HG03280 (cell line): ENCODE data around the gene HMCN2.
"Not testable (repeated sequence)": the region's sequence is repeated elsewhere in the genome, so short reads cannot be mapped to it uniquely, and the experiment has no call there.

Source experiments
- ATAC-seq: cut with Tn5 transposase; IDR thresholded peaks from one replicate; pipeline ENCODE4 v1.9.1; 2021; ENCODE audit warnings: mild to moderate bottlenecking, moderate library complexity; ENCODE audit not compliant: unreplicated experiment

HMCN2 gene

DNA sequence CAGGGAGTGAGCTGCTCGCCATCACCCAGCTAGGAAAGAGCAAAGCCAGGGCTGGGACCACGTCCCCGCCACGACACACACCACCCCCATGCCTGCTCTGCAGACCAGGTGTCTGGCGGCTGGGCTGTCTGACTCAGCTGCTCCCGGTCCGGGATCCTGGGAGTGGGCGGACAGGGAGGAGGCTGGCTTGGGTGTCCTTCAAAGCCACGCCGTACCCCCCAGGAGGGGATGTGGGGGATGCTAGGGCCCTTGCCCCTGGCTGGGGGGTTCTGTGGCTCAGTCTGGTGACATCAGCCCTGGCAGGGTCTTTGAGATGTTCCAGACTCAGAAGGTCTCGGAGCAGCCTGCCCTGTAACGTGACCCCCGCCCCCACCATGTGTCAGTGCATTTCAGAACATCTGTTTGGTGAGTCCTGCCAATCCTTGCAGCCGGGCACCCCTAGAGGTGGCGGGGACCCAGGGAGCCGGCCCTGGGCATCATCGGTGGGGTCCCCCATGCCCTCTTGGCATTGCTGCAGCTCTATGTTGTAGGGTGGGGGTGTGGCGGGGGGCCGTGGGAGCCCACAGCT, 62.3 kb downstream of the HMCN2 start:
- ATAC-seq: no peak

DNA sequence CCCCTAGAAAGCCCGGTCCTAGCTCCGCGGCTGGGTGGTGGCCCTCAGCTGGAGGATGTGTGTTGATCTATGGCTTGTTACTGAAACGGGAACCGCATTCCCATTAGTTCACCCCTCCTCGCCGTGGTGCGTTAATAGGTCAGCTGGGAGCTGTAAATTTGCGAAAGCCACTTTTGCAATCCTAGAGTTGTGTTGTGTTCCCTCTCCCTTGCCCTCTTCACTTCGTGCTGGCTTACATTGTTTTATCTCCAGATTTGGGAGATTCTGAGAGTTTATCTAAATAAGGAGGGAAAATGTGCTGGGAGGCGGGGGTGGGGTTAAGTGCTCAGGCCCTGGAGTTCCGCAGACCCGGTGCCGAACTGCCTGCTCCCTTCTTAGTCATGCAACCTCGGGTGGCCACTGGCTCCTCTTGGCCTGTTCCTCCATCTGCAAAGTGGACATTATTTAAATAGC, 62.8 kb downstream of the HMCN2 start:
- ATAC-seq: no peak

DNA sequence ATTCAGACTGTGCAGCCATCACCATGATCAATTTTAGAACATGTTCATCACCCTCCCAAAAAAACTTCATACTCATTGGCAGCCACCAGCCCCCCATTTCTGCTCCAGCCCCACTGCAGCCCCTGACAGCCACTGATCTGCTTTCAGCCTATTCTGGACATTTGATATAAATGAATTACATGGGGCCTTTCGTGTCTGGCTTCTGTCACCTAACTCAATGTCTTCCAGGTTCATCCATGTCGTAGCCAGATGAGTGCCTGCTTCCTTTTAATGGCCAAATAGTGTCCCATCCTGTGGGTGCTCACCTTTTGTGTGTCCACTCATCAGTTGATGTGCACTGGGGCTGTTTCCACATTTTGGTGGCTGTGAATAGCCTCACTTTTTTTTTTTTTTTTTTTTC, 63.5 kb downstream of the HMCN2 start:
- no peak for ATAC-seq

DNA sequence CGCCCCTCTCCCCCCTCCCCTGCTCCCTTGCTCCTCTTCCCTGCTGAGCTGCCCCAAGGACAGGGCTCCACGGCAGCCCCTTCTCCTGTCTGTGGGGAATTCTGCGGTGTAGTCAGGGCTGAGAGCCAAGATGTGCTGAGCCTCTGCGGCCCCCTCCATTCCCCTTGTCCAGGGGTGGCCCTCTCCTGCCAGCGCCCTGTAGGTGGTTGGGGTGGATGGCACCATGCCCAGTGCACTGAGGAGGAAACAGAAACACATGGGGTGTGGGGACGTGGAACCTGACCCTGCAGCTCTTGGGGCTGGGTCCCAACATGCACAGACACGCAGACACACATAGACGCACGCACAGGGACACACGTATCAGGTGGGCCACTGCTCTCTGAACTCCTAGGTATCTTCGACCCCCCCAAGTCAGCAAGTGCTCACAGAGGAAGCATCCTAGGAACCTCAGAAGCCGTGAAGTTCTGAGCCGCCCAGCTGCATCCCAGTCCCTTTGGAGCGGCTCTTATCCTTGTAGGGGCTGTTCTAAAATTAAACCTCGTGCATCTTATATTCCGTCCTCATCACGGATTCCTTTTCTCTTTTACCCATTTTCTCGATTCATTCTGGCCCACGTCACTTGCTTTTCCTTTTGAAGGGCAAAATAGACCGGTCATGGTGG, 64.8 kb downstream of the HMCN2 start:
- ATAC-seq: no peak

DNA sequence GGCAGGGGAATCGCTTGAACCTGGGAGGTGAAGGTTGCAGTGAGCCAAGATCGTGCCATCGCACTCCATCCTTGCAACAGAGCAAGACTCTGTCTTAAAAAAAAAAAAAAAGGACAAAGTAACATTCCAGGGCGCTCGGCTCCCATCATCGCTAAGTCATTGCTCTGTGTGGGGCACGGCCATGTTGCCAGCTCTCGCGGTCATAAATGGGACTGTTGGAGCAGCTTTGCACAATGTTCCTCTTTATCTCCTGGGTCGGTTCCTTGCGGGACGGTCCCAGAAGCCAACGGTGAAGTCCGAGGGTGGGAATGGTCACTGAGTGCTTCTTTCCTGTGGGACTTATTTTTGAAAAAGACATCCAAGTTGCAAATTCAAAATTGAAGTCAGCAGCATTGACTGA, 65.5 kb downstream of the HMCN2 start:
- ATAC-seq: no peak

DNA sequence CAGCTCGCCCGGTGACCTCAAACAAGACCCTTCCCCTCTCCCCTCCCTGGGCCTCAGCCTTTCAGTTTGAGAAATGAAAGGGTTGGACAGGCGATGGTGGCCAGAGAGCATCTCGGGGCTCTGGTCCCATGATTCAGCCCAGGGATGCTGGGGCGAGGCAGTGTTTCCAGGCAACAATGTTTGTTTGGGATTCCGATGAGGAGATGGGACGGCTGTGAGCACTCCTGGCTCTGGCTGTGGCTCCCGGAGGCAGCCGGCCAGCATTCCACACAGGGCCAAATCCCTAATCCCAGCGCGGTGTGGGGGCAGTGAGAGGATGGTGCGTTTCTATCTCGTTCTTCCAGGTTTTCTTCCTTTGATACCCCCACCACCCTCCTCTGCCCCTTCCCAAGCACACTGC, 66.0 kb downstream of the HMCN2 start:
- no peak for ATAC-seq

DNA sequence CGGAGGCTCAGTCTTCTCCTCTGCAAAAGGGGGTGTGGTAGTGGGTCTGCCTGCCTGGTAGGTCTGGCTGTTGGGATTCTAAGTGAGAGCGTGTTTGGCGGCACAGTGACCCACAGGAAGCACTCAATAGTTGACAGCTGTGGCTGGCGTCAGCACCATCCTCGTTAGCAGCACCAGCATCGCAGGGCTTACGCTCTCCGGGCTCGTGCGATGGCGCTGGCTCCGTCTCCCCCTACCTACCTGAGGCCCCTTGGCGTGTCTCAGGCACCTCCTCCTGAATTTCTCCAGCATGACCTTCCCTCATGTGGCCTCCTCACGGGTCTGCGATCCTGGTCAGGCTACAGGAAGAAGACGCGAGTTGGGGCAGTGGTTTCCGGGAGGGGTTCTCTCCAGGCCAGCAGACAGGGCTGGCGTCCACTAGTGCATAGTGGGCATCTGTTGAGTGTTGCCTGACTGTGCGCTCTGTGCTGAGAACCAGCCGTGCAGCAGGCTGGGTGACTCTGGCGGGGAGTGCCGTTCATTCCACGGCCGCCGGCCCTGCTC, 66.9 kb downstream of the HMCN2 start:
- ATAC-seq: no peak

DNA sequence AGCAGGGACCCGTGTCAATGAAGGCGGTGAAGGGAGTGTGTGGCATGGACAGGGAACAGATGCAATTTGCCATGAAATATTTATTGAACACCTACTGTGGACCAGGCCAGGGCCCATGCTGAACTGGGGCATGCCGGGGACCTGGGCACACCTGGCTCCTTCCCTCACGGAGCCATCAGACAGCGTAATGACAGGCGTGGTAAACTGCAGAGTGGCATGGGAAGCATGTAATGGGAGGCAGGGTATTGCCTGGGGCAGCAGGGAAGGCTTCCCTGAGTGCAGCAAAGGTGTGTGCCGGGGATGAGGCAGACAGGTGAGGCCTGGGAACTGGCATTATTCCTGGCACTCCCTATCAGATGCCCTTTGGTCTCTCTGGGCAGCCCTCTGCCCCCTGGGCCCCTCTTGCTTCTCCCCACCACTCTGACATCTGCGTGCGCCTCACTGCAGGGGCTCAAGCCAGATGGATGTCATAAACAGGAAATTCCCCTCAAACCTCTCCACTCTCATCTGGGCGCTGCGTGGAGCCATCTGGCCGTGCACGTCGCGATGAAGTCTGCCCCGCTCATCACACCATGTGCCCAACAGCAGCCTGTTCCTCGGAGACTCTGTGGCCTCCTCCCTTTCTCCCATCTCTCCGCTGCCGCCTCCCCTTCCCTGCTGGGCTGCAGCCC, 67.6 kb downstream of the HMCN2 start:
- no peak for ATAC-seq

DNA sequence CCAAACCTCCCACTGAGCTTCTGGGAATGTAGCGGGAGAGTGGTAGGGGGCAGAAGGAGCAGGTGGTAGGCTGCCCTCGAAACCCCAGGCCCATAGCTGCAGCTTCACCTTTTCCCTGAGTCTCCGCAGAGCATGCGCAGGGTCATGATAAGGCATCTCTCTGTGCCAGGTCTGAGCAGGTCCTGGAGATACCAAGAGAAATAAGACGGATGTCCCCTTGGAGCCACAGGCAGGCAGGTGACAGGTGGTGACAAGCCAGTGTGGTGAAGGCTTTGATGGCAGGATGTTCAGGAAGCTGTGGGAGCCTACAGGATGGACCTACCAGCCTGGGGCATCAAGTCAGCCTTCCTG, 68.1 kb downstream of the HMCN2 start:
- ATAC-seq: no peak

DNA sequence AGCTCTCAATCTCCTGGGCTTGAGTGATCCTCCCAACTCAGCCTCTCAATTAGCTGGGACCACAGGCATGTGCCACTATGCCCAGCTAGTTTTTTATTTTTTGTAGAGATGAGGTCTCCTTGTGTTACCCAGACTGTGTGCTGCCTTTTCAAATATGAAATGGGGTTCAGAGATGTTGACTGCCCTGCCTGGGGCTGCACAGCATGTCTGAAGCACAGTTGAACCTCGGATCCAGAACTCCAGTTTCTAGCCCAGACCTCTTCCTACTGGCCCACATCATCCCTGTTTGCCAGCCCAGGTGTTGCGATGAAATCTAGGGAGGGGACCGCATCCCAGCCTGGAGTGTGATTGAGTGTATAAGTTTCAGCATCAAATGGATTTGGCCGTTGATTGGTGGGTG, 69.4 kb downstream of the HMCN2 start:
- no peak for ATAC-seq

DNA sequence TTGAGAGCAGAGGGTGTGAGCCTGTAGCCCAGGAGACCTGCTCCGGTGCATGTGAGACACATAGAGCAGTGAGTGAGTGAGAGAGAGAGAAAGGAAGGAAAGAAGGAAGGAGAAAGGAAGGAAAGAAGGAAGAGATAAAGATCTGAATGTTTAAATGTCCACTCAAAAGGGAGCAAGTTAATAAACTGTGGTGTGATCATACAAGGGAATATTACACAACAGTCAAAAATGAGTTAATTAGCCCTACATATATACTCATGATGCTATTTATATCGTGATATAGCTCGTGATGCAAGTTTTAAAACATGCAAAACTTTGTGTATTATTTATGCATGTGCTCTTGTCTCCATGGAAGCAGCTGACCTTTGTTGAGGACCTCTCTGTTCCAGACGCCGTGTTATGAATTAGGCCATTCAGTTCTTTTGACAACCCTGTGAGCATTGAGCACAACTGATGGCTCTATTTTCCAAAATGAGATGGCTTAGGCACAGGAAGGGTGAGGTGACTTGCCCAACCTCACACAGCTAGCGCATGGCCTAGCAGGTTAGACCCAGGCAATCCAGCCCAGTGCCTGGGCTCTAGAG, 70.6 kb downstream of the HMCN2 start:
- ATAC-seq: no peak

DNA sequence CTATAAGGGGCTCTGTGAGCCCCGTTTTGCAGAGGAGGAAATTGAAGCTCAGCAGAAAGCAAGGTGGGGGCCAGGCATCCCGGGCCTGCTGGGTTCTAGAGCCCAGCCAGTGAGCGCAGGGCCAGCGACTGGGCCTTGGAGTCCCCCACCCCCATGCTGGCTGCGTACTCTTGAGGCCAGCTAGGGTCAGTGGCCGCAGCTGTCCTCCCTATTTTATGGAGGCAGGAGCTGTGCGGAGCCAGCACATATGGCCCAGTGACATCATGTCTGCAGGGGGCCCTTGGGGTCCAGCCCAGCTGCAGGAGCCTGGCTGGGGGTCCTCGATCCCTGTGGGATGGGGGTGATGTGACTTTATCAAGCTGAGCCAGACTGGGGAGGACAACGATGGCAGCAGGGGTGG, 71.3 kb downstream of the HMCN2 start:
- no peak for ATAC-seq

DNA sequence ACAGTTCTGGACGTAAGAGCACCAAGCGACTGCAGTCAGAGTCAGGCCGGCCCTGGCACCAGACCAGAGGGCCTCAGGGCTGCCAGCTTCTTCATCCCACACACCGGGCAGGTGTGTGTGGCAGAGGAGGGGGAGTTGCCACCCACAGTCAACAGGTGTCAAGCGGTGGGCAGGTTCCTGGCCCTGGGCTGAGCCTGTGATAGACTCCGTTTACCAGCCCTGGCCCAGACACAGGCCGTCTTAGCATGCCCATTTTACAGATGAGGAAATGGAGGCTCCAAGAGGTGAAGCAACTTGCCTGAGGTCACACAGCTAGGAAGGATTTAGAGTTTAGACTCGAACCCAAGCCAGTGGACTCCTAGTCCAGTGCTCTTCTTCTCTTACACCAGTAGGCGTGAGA, 71.8 kb downstream of the HMCN2 start:
- ATAC-seq: no peak

DNA sequence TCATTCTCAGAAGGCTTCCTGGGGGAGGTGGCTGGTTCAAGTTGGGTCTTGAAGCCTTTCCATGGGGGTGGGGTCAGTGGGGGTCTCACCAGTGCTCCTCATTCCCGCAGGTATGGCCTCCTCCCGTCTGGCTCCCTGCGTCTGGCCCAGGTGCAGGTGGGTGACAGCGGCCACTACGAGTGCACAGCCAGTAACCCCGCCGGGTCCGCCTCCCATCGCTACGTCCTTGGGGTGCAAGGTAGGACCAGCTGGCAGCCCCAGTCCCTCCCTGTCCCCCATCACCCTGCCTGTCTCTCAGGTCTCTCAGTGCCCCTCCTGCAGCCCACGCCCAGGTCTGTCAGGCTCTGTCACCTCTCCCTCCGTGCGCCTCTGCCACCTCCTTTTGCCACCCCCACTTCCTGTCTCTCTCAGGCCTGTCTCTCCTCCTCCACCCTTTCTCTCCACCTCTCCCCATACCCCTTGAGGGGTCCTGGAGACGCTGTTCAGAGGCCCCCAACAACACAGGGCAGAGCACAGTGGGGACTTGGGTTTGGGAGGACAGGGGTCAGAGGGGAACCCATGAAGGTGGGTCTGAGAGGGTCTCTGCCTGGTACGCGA, 72.3 kb downstream of the HMCN2 start:
- no peak for ATAC-seq

DNA sequence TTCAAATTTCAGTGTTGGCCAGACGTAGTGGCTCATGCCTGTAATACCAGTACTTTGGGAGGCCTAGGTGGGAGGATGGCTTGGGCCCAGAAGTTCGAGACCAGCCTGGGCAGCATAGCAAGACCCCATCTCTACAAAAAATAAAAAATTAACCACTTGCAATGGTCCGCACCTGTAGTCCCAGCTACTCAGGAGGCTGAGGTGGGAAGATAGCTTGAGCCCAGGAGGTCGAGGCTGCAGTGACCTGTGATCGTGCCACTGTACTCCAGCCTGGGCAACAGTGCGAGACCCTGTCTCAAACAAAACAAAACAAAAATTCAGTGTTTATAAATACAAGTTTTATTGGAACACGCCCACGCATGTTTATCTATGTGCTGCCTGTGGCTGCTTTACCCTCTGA, 73.3 kb downstream of the HMCN2 start:
- ATAC-seq: not testable (repeated sequence)

DNA sequence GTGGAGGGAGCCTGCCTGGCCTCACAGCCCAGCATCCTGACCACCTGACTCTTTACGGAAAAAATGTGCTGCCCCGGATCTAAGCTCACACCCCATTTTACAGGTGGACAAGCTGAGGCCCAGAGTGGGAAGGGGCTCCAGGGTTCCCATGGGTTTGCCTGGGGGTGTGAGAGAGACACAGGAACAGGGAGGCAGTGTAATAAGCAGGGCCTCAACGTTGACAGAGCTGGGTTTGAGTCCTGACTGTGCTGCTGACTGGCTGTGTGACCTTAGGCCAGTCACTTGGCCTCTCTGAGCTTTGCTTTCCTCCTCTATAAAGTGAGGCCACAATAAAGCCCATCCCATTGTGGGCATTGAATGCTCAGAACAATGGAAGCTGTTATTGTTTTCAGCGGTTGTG, 73.7 kb downstream of the HMCN2 start:
- ATAC-seq: no peak

DNA sequence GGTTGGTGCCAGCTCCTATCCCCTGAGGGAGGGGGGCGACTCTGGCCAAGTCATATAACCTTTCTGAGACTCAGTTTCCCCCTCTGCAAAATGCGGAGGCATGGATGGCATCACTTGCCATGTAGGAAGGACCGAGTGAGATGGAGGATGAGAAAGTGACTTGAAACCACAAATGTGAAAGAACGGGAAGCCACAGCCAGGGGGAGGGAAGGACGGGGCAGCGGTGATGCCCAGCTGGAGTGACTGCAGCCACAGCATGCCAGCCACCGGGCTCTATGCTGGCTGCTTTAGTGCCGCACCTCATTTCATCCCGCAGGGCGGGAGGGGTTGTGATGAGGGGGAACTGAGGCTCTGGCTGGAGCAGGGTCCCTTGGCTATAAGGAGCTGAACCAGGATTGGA, 74.5 kb downstream of the HMCN2 start:
- ATAC-seq: no peak

DNA sequence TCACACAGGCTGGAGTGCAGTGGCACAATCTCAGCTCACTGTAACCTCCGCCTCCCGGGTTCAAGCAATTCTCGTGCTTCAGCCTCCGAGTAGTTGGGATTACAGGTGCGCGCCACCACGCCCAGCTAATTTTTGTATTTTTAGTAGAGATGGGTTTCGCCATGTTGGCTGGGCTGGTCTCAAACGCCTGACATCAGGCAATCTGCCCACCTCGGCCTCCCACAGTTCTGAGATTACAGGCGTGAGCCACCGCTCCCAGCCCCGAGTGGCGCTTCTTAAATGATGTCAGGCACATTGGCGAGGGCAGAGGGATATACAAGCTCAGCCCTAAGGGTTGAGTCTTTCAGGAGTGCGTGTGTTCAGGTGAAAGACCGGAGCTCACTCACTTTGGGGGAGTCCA, 75.0 kb downstream of the HMCN2 start:
- not testable (repeated sequence) for ATAC-seq

DNA sequence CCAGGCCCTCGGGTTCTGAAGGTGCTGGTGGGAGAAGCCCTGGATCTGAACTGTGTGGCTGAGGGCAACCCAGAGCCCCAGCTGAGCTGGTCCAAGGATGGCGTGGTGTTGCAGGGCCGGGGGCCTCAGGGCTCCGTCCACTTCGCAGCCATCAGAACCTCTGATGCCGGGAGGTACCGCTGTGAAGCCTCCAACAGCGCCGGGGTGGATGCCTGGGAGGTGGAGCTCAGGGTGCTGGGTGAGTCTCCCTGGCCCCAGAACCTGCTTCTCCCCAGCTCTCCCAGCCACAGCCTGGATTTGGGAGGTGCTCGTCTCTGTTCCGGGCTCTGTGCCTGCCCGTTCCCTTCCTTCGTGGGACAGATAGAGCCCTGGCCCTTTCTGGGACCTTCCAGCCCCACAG, 75.6 kb downstream of the HMCN2 start:
- no peak for ATAC-seq

DNA sequence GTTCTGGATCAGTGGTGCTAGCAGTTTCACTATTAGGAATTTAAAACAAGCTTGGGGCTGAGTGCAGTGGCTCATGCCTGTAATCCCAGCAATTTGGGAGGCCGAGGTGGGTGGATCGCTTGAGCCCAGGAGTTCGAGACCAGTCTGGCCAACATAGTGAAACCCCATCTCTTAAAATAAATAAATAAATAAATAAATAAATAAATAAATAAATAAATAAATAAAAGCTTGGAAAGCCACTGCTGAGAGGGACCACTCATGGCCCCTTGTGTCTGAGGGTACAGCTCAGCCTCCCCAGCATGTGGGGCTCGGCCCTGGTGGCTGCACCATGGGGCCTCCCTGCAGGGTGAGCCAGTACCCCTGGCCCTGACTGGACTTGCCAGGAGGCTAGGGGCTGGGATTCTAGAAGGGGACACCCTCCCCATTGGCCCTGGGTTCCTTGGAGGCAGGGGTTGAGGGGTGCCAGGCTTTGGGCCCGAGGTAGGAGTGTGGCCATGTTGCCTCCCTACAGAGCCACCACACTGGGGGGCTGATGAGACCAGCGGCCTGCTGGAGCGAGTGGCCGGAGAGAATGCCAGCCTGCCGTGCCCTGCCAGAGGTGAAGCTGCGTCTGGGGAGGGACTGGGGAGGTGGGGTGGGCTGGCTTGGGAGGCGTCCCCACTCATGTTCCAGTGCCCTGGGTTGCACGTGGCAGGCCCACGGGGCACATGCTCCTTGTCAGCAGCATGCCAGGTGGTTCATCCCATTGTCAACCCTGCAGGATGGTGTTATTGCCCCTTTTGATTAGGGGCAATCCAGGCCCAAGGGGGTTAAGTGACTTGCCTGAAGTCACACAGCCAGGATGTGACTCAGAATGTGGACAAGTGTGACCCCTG, 76.5 kb downstream of the HMCN2 start:
- ATAC-seq: no peak

DNA sequence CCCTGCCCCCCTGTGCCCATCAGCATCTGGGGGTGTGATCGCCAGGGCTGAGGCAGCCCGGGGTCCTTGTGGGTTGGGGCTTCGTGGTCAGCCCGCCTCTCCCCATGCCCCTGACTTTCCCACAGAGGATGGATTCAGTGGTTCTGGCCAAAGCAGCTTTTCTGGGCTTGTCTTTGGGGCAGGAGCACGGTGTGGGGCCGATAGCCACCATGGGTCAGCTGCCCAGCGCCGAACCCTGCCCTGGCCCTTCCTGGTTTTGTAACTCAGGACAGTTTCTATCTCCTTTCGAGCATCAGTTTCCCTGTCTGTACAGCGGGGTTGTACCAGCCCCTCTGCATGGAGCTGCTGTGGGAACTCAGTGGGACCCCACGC, 77.1 kb downstream of the HMCN2 start:
- no peak for ATAC-seq
